Measurements from ENCODE around the gene LKAAEAR1. TPM values are rescaled to one million over a fixed set of nuclear protein-coding genes. Genes with fewer than 3 reads are reported as not detected.

LKAAEAR1 gene
- total and polyA plus RNA-seq, 2 of the 13 experiments (the other 11 are each of a cell fraction or from before 2014, with no cell fraction given), result not detected

DNA sequence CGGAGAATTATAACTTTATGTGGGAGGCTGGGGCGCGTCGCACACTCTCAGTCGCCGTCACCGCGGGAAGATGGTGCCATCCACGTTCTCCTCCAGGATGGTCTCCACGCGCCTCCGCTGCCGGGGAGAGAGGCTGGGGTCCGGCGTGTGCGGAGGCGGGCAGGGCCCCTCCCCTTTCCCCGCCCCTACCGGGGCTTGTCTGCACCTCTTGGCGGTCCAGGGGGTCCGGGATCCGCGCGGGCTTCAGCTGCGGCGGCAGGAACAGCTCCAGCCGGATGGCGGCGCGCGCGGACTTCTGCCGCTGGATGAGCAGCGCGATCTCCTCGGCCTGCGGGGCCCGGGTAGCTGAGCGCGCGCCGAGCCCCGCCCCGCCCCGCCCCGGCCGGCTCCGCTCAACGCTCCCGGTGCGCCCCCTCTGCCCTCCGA lies 807 bp downstream of the LKAAEAR1 start (continued):
- no peak for TF ChIP-seq ZNF382 (CRISPR knock-in tag; IDR thresholded peaks at IDR 0.05; ENCODE audit: borderline replicate concordance)
- no peak for TF ChIP-seq U2AF2 (IDR thresholded peaks at IDR 0.05; ENCODE audit: low read depth, low read length)

DNA sequence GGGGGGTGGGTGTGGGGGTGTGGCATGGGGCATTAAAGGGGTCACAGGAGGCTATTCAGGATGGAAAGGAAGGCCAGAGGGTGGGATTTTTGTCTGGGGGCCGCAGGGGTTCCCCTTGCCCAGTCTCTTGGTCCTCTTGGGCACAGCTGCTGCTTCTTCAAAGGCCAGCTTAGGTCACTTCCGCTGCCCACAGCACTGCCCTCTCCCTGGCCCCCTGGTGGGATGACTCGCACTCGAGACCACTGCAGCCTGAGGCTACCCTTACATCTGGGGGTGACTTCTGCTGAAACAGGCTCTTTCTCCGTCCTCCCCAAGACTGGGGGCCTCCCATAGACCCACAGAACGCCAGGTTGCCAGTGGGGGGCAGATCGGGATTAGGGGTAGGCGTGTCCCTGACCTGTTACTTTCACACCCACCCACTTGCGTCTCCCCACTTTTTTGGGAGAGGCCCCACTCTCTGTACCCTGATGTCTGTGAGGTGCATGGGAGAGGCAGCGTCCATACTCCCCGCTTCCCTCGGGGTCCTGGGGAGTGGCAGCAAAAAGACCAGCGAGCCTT lies 1.3 kb downstream of the LKAAEAR1 start:
- intact Hi-C loops (cut with micrococcal nuclease; ENCODE audit: unreplicated experiment) (loop anchor here (1.0 kb wide), 1 partner anchor 37 kb away; no protein-coding TSS in a partner anchor), in situ Hi-C loops (cut with HindIII; ENCODE audit: extremely low pct_ligation_motif_present, low pct_unique_long_range_greater_than_20kb) (loop anchor here (5.0 kb wide), 1 partner anchor 34 kb away; no protein-coding TSS in a partner anchor)
- DNase-seq (ENCODE audit: low spot score) (no peak), ATAC-seq (no peak), FAIRE-seq (no peak)
- POLR2A ChIA-PET, result interaction anchor here (1.1 to 2.2 kb wide), 6 partner anchors 9 to 224 kb away, joined by 3 to 8 read pairs (median 3); partner anchors contain the start of genes PRPF6, TCEA2 and UCKL1
- H3K79me2 ChIP-seq (ENCODE audit: insufficient read depth, low read length), result no peaks in the 10 kb centered on the region
- H3K9me3 ChIP-seq (ENCODE audit: low read length), result no peaks in the 10 kb centered on the region
- H3K4me3 ChIP-seq (replicated peaks in 1 of 3; ENCODE audit: insufficient read depth in 1 of 3, low read depth in 2 of 3, low read length in 3 of 3), result peak overlapping the region; percentile 40 to 77 (median 48); a peak in 4 of 6 replicates
- no peak overlapping the region for H2AFZ ChIP-seq (ENCODE audit: low read length)
- no TSS peak for BruUV-seq (replicated peaks)
- peaks cover 14 to 44% of the 10 kb centered on the region in 2 experiments for H3K27me3 ChIP-seq (ENCODE audit: control insufficient read depth in 1 of 2, insufficient read depth in 2 of 2, low read length in 2 of 2)
- peaks cover 61% of the 10 kb centered on the region for H3K4me1 ChIP-seq (ENCODE audit: insufficient read depth, low read length)
- peaks cover 9% of the 10 kb centered on the region; the same call in 1 of the 2 replicates for H4K20me1 ChIP-seq (ENCODE audit: insufficient read depth, low read length)
- 34% methylated on average over 13 of the region's 13 CpGs for WGBS (ENCODE audit: low lambda C conversion rate)
- no peaks in the 10 kb centered on the region for H3K36me3 ChIP-seq (replicated peaks in 1 of 2; ENCODE audit: control insufficient read depth in 1 of 2, insufficient read depth in 2 of 2, low read length in 2 of 2)
- no peak overlapping the region for H3K27ac ChIP-seq (ENCODE audit: extremely low read length, insufficient read depth, low read length)
- CTCF ChIA-PET (ENCODE audit: low intra/inter-chr PET ratio, low total read pairs), result interaction anchor here (2.3 kb wide), 1 partner anchor 37 kb away, joined by 14 read pairs; no protein-coding TSS in a partner anchor
- H3K4me2 ChIP-seq (ENCODE audit: low read depth, low read length), result peak overlapping the region; percentile 87
- H3K9ac ChIP-seq (ENCODE audit: insufficient read depth, low read depth, low read length), result no peak overlapping the region
- TF ChIP-seq, protein P1, sequence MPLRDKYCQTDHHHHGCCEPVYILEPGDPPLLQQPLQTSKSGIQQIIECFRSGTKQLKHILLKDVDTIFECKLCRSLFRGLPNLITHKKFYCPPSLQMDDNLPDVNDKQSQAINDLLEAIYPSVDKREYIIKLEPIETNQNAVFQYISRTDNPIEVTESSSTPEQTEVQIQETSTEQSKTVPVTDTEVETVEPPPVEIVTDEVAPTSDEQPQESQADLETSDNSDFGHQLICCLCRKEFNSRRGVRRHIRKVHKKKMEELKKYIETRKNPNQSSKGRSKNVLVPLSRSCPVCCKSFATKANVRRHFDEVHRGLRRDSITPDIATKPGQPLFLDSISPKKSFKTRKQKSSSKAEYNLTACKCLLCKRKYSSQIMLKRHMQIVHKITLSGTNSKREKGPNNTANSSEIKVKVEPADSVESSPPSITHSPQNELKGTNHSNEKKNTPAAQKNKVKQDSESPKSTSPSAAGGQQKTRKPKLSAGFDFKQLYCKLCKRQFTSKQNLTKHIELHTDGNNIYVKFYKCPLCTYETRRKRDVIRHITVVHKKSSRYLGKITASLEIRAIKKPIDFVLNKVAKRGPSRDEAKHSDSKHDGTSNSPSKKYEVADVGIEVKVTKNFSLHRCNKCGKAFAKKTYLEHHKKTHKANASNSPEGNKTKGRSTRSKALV (CRISPR knock-in tag; IDR thresholded peaks at IDR 0.05), result no peak
- TF ChIP-seq PHF20 (CRISPR knock-in tag; IDR thresholded peaks at IDR 0.05) (no peak), SMAD9 (CRISPR knock-in tag; IDR thresholded peaks at IDR 0.05) (no peak), SNAI1 (CRISPR knock-in tag; IDR thresholded peaks at IDR 0.05; ENCODE audit: borderline replicate concordance) (no peak), CEBPG (CRISPR knock-in tag; IDR thresholded peaks at IDR 0.05) (no peak), HBP1 (CRISPR knock-in tag; IDR thresholded peaks at IDR 0.05; ENCODE audit: low read depth) (no peak), BORCS8-MEF2B (CRISPR knock-in tag; IDR thresholded peaks at IDR 0.05) (no peak), NFKB2 (CRISPR knock-in tag; IDR thresholded peaks at IDR 0.05; ENCODE audit: borderline replicate concordance) (no peak), SRSF9 (IDR thresholded peaks at IDR 0.05; ENCODE audit: borderline replicate concordance, insufficient read depth, low read depth, low read length, poor library complexity, severe bottlenecking) (no peak), FOXJ3 (CRISPR knock-in tag; IDR thresholded peaks at IDR 0.05; ENCODE audit: borderline replicate concordance) (no peak), ZNF772 (CRISPR knock-in tag; IDR thresholded peaks at IDR 0.05) (0 out of 2 replicates have a peak, but pooled peaks have one; percentile 18), CBX5 (CRISPR knock-in tag; IDR thresholded peaks at IDR 0.05; ENCODE audit: borderline replicate concordance) (no peak), EEA1 (CRISPR knock-in tag; IDR thresholded peaks at IDR 0.05; ENCODE audit: borderline replicate concordance) (no peak), ZNF17 (CRISPR knock-in tag; IDR thresholded peaks at IDR 0.05) (no peak), HOXA3 (CRISPR knock-in tag; IDR thresholded peaks at IDR 0.05) (no peak)
- TF ChIP-seq, protein P2, sequence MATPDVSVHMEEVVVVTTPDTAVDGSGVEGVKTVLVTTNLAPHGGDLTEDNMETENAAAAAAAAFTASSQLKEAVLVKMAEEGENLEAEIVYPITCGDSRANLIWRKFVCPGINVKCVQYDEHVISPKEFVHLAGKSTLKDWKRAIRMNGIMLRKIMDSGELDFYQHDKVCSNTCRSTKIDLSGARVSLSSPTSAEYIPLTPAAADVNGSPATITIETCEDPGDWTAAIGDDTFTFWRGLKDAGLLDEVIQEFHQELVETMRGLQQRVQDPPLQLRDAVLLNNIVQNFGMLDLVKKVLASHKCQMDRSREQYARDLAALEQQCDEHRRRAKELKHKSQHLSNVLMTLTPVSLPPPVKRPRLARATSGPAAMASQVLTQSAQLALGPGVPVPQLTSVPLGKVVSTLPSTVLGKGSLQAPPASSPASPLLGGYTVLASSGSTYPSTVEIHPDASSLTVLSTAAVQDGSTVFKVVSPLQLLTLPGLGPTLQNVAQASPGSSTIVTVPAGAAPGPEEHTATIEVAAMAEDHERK (CRISPR knock-in tag; IDR thresholded peaks at IDR 0.05; ENCODE audit: low read depth), result no peak

Data from HepG2 (cell line).